LNCaP clone FGC (cell line): ENCODE data around the gene BASP1.
"Not testable (repeated sequence)": the region's sequence is repeated elsewhere in the genome, so short reads cannot be mapped to it uniquely, and the experiment has no call there.

Source experiments
- DNase-seq: peaks from one replicate; pipeline ENCODE4 v3.0.0-alpha.2; 2011; ENCODE audit warnings: low read depth
- H3K4me3 ChIP-seq: 2 replicates; pipeline ENCODE4 v1.5.1; 2011; ENCODE audit warnings: mild to moderate bottlenecking, low read depth, low read length, control low read depth
- CTCF ChIP-seq: IDR thresholded peaks from 2 replicates; pipeline ENCODE4 v1.5.1; 2012; ENCODE audit warnings: mild to moderate bottlenecking; ENCODE audit not compliant: control insufficient read depth, insufficient read depth; ENCODE audit errors: extremely low read depth

BASP1 gene

GRCh38 chr5:17249029-17249634 is 31.7 kb downstream of the BASP1 start:
- no peak for TF ChIP-seq CTCF
- no peak overlapping the region for H3K4me3 ChIP-seq
- no peak for DNase-seq

- not testable (repeated sequence) for DNase-seq, H3K4me3 ChIP-seq
Measured at GRCh38 chr5:17249841-17250240, 32.4 kb downstream of the BASP1 start.

- no peak for TF ChIP-seq CTCF
- H3K4me3 ChIP-seq = no peak overlapping the region
- no peak for DNase-seq
Measured at GRCh38 chr5:17252543-17252942, 35.1 kb downstream of the BASP1 start.

GRCh38 chr5:17255471-17256021 is 38.1 kb downstream of the BASP1 start:
- TF ChIP-seq CTCF = no peak
- no peak overlapping the region for H3K4me3 ChIP-seq
- DNase-seq = no peak

- TF ChIP-seq CTCF = no peak
- no peak overlapping the region for H3K4me3 ChIP-seq
- no peak for DNase-seq
Measured at GRCh38 chr5:17256171-17256570, 38.7 kb downstream of the BASP1 start.

- TF ChIP-seq CTCF = no peak
- no peak overlapping the region for H3K4me3 ChIP-seq
- DNase-seq = no peak
Measured at GRCh38 chr5:17256839-17257238, 39.4 kb downstream of the BASP1 start.

GRCh38 chr5:17257705-17258273 is 40.4 kb downstream of the BASP1 start:
- TF ChIP-seq CTCF = no peak
- DNase-seq = no peak
- no peak overlapping the region for H3K4me3 ChIP-seq
